AML-193 (cell line): ENCODE results near the gene TUBA4B.
A peak's percentile ranks its signal among the peaks of the same experiment; 100 is the strongest.

Experiments
- DNase-seq, 2 experiments: peaks; one replicate each; lab custom pipeline; 2025; lab: John Stamatoyannopoulos, UW

Gene TUBA4B

GRCh38 chr2:219252900-219253752 is at the start of gene TUBA4B:
Gene TUBA4B, plus strand, starts transcription at chr2:219253243. Its CDS starts 165 bp downstream, at chr2:219253408.
- DNase-seq: peak; percentile 39 to 42

- no peak for DNase-seq
Observed at GRCh38 chr2:219204425-219205164, 48.4 kb upstream of the TUBA4B start.

GRCh38 chr2:219205165-219205538 is 47.9 kb upstream of the TUBA4B start:
- no peak for DNase-seq

GRCh38 chr2:219205981-219206327 is 47.1 kb upstream of the TUBA4B start:
- no peak for DNase-seq

- peak; percentile 83 to 90 for DNase-seq
Observed at GRCh38 chr2:219206328-219207133, 46.5 kb upstream of the TUBA4B start, which contains the start of gene ZFAND2B. Gene ZFAND2B, plus strand, starts transcription at chr2:219206782. Its CDS starts 206 bp downstream, at chr2:219206988.

- DNase-seq: no peak
Observed at GRCh38 chr2:219207134-219207883, 45.7 kb upstream of the TUBA4B start.

- DNase-seq: no peak
Observed at GRCh38 chr2:219207884-219208740, 44.9 kb upstream of the TUBA4B start.

- DNase-seq: no peak
Observed at GRCh38 chr2:219209236-219210195, 43.5 kb upstream of the TUBA4B start.

- DNase-seq: no peak
Observed at GRCh38 chr2:219210196-219210885, 42.7 kb upstream of the TUBA4B start.

- no peak for DNase-seq
Observed at GRCh38 chr2:219210886-219211362, 42.1 kb upstream of the TUBA4B start.

GRCh38 chr2:219213026-219213415 is 40.0 kb upstream of the TUBA4B start:
- DNase-seq: no peak

- no peak for DNase-seq
Observed at GRCh38 chr2:219213486-219214071, 39.5 kb upstream of the TUBA4B start.

GRCh38 chr2:219214141-219214540 is 38.9 kb upstream of the TUBA4B start:
- no peak for DNase-seq

GRCh38 chr2:219214786-219215185 is 38.3 kb upstream of the TUBA4B start:
- DNase-seq: no peak

GRCh38 chr2:219215871-219216534 is 37.0 kb upstream of the TUBA4B start:
- no peak for DNase-seq

GRCh38 chr2:219216535-219216915 is 36.5 kb upstream of the TUBA4B start:
- no peak for DNase-seq

- no peak for DNase-seq
Observed at GRCh38 chr2:219218217-219218731, 34.8 kb upstream of the TUBA4B start.
